ENCODE measurements around the gene B4GALNT3. TPM values are rescaled to one million over a fixed set of nuclear protein-coding genes. Genes with fewer than 3 reads are reported as not detected.

Gene B4GALNT3
- total and polyA plus RNA-seq, 2 of the 13 experiments (the other 11 are each of a cell fraction or from before 2014, with no cell fraction given) = 3.2 to 4.4 TPM

- TF ChIP-seq ATM (IDR thresholded peaks at IDR 0.05; ENCODE audit: borderline replicate concordance) (no peak), BCL6 (CRISPR knock-in tag; IDR thresholded peaks at IDR 0.05) (peak; percentile 44; the same call in 1 of the 2 replicates), POLR2AphosphoS5 (IDR thresholded peaks at IDR 0.05; ENCODE audit: low read depth, low read length) (peak; percentile 41; the same call in 1 of the 2 replicates), MAZ (IDR thresholded peaks at IDR 0.05; ENCODE audit: borderline replicate concordance, low read depth, low read length) (no peak), MAZ (CRISPR knock-in tag; IDR thresholded peaks at IDR 0.05; ENCODE audit: low read depth) (peak; percentile 22; the same call in 1 of the 2 replicates), ZNF777 (CRISPR knock-in tag; IDR thresholded peaks at IDR 0.05) (peak; percentile 33), KDM3A (CRISPR knock-in tag; IDR thresholded peaks at IDR 0.05; ENCODE audit: low read depth) (peak; percentile 30; the same call in 1 of the 2 replicates), TCF7L2 (IDR thresholded peaks at IDR 0.05; ENCODE audit: low read depth, low read length) (no peak), ZSCAN31 (CRISPR knock-in tag; IDR thresholded peaks at IDR 0.05; ENCODE audit: low read depth) (no peak), ZNF670 (CRISPR knock-in tag; IDR thresholded peaks at IDR 0.05; ENCODE audit: borderline replicate concordance) (0 out of 2 replicates have a peak, but pooled peaks have one; percentile 75), HMG20A (CRISPR knock-in tag; IDR thresholded peaks at IDR 0.05; ENCODE audit: borderline replicate concordance) (peak; percentile 47; the same call in 1 of the 2 replicates), PRDM4 (CRISPR knock-in tag; IDR thresholded peaks at IDR 0.05; ENCODE audit: borderline replicate concordance) (no peak), STAG1 (CRISPR knock-in tag; IDR thresholded peaks at IDR 0.05) (0 out of 2 replicates have a peak, but pooled peaks have one; percentile 15), CAMTA2 (CRISPR knock-in tag; IDR thresholded peaks at IDR 0.05; ENCODE audit: borderline replicate concordance) (peak; percentile 60; the same call in 1 of the 2 replicates), ZFP36L2 (CRISPR knock-in tag; IDR thresholded peaks at IDR 0.05) (peak; percentile 75; the same call in 1 of the 2 replicates), ELF3 (CRISPR knock-in tag; IDR thresholded peaks at IDR 0.05) (peak; percentile 46; the same call in 1 of the 2 replicates), ZNF878 (CRISPR knock-in tag; IDR thresholded peaks at IDR 0.05) (0 out of 2 replicates have a peak, but pooled peaks have one; percentile 22), KDM2A (CRISPR knock-in tag; IDR thresholded peaks at IDR 0.05; ENCODE audit: borderline replicate concordance, low read depth) (peak; percentile 68), ZNF543 (CRISPR knock-in tag; IDR thresholded peaks at IDR 0.05) (peak; percentile 72), ZNF343 (CRISPR knock-in tag; IDR thresholded peaks at IDR 0.05) (peak; percentile 59; the same call in 1 of the 2 replicates), TCF12 (IDR thresholded peaks at IDR 0.05) (no peak), TCF12 (CRISPR knock-in tag; IDR thresholded peaks at IDR 0.05) (peak; percentile 25; the same call in 1 of the 2 replicates)
- TF ChIP-seq, protein P1, sequence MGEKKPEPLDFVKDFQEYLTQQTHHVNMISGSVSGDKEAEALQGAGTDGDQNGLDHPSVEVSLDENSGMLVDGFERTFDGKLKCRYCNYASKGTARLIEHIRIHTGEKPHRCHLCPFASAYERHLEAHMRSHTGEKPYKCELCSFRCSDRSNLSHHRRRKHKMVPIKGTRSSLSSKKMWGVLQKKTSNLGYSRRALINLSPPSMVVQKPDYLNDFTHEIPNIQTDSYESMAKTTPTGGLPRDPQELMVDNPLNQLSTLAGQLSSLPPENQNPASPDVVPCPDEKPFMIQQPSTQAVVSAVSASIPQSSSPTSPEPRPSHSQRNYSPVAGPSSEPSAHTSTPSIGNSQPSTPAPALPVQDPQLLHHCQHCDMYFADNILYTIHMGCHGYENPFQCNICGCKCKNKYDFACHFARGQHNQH (CRISPR knock-in tag; IDR thresholded peaks at IDR 0.05) = peak; percentile 42; the same call in 1 of the 2 replicates
- TF ChIP-seq, protein P2, sequence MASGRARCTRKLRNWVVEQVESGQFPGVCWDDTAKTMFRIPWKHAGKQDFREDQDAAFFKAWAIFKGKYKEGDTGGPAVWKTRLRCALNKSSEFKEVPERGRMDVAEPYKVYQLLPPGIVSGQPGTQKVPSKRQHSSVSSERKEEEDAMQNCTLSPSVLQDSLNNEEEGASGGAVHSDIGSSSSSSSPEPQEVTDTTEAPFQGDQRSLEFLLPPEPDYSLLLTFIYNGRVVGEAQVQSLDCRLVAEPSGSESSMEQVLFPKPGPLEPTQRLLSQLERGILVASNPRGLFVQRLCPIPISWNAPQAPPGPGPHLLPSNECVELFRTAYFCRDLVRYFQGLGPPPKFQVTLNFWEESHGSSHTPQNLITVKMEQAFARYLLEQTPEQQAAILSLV (CRISPR knock-in tag; IDR thresholded peaks at IDR 0.05; ENCODE audit: borderline replicate concordance) = peak; percentile 41; the same call in 1 of the 2 replicates
- TF ChIP-seq, protein P3, sequence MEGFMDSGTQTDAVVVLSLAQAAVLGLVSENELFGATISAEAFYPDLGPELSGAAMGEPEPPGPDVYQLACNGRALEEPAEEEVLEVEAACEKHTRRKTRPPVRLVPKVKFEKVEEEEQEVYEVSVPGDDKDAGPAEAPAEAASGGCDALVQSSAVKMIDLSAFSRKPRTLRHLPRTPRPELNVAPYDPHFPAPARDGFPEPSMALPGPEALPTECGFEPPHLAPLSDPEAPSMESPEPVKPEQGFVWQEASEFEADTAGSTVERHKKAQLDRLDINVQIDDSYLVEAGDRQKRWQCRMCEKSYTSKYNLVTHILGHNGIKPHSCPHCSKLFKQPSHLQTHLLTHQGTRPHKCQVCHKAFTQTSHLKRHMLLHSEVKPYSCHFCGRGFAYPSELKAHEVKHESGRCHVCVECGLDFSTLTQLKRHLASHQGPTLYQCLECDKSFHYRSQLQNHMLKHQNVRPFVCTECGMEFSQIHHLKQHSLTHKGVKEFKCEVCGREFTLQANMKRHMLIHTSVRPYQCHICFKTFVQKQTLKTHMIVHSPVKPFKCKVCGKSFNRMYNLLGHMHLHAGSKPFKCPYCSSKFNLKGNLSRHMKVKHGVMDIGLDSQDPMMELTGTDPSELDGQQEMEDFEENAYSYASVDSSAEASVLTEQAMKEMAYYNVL (CRISPR knock-in tag; IDR thresholded peaks at IDR 0.05; ENCODE audit: borderline replicate concordance) = peak; percentile 51; the same call in 1 of the 2 replicates
Measured at GRCh38 chr12:570435-570920, 110.7 kb downstream of the B4GALNT3 start (continued).
